Measurements from ENCODE around the gene EIF4A2. TPM values are rescaled to one million over a fixed set of nuclear protein-coding genes. Genes with fewer than 3 reads are reported as not detected.

EIF4A2 gene
- total RNA-seq, 1 experiment from 2014 or later: 219 TPM

- Histone ChIP-seq H3K4me1 (ENCODE audit: control insufficient read depth, insufficient read depth, low read length) (peaks cover 41% of the 10 kb centered on the region), H3K36me3 (ENCODE audit: control insufficient read depth, insufficient read depth, low read length) (peaks cover 52% of the 10 kb centered on the region), H3K27ac (ENCODE audit: low read length) (peak overlapping the region; percentile 100), H3K27me3 (ENCODE audit: control insufficient read depth, insufficient read depth, low read length) (no peaks in the 10 kb centered on the region), H3K9me3 (ENCODE audit: control insufficient read depth, insufficient read depth, low read depth, low read length) (no peaks in the 10 kb centered on the region), H3K4me3 (ENCODE audit: low read depth in 2 of 2, low read length in 2 of 2) (peak overlapping the region; percentile 96 to 97)
- no peak for DNase-seq (ENCODE audit: low read depth, low spot score)
- TF ChIP-seq REST (IDR thresholded peaks at IDR 0.05; ENCODE audit: insufficient read depth in 1 of 2, low read depth in 2 of 2, low read length in 1 of 2) (no peak; a peak in 2 of 4 replicates), POLR2AphosphoS5 (IDR thresholded peaks at IDR 0.05; ENCODE audit: low read depth, low read length) (0 out of 2 replicates have a peak, but pooled peaks have one; percentile 12), SIN3A (IDR thresholded peaks at IDR 0.05; ENCODE audit: borderline replicate concordance, insufficient read depth, low read depth, low read length) (no peak; the same call in 1 of the 2 replicates)
- ATAC-seq: peak; percentile 76
- POLR2A ChIA-PET: interaction anchor here (0.5 to 2.0 kb wide), 3 partner anchors 206 to 846 kb away, joined by 3 to 10 read pairs (median 8); partner anchors contain the start of genes DNAJB11 and TRA2B
- CTCF ChIA-PET: interaction anchor here (1.0 kb wide), 1 partner anchor 169 kb away, joined by 3 read pairs; no protein-coding TSS in a partner anchor
- in situ Hi-C loops (cut with HindIII; ENCODE audit: low pct_unique_long_range_greater_than_20kb, low sequenced_read_pairs) (no loop called here), intact Hi-C loops (cut with micrococcal nuclease; ENCODE audit: unreplicated experiment) (no loop called here)
- BruUV-seq (replicated peaks): TSS peak; percentile 77
Measured at GRCh38 chr3:186783731-186784515, 546 bp downstream of the EIF4A2 start.

- Histone ChIP-seq H3K27me3 (ENCODE audit: control insufficient read depth, insufficient read depth, low read length) (no peaks in the 10 kb centered on the region), H3K36me3 (ENCODE audit: control insufficient read depth, insufficient read depth, low read length) (peaks cover 57% of the 10 kb centered on the region), H3K9me3 (ENCODE audit: control insufficient read depth, insufficient read depth, low read depth, low read length) (no peaks in the 10 kb centered on the region), H3K4me1 (ENCODE audit: control insufficient read depth, insufficient read depth, low read length) (peaks cover 51% of the 10 kb centered on the region), H3K27ac (ENCODE audit: low read length) (peak overlapping the region; percentile 100), H3K4me3 (ENCODE audit: low read depth in 2 of 2, low read length in 2 of 2) (peak overlapping the region; percentile 96 to 97)
- TF ChIP-seq SIN3A (IDR thresholded peaks at IDR 0.05; ENCODE audit: borderline replicate concordance, insufficient read depth, low read depth, low read length): no peak
- no peak; the same call in none of the 2 replicates for TF ChIP-seq POLR2AphosphoS5 (IDR thresholded peaks at IDR 0.05; ENCODE audit: low read depth, low read length)
- no peak for TF ChIP-seq TCF7L2 (IDR thresholded peaks at IDR 0.05; ENCODE audit: low read depth, low read length)
- TF ChIP-seq REST (IDR thresholded peaks at IDR 0.05; ENCODE audit: insufficient read depth in 1 of 2, low read depth in 2 of 2, low read length in 1 of 2): no peak
- no peak for TF ChIP-seq CTCF (IDR thresholded peaks at IDR 0.05)
- intact Hi-C loops (cut with micrococcal nuclease; ENCODE audit: unreplicated experiment): no loop called here
- no TSS peak for BruUV-seq (replicated peaks)
- ATAC-seq (no peak), DNase-seq (ENCODE audit: low read depth, low spot score) (no peak)
- in situ Hi-C loops (cut with HindIII; ENCODE audit: low pct_unique_long_range_greater_than_20kb, low sequenced_read_pairs): no loop called here
- CTCF ChIA-PET: no interaction called here
- POLR2A ChIA-PET: interaction anchor here (0.5 to 2.0 kb wide), 2 partner anchors 16 to 215 kb away, joined by 7 to 10 read pairs; partner anchors contain the start of gene DNAJB11
Measured at GRCh38 chr3:186784820-186785494, 1.6 kb downstream of the EIF4A2 start.

Measured in Panc1 (cell line).